A549 (cell line): ENCODE data around the gene FBLIM1. TPM values are rescaled to one million over a fixed set of nuclear protein-coding genes. Genes with fewer than 3 reads are reported as not detected.

ENCODE experiments used
- ATAC-seq, 2 experiments: fragments of 200-7000 bp in 1 of 2; fragments of >200 bp in 1 of 2; cut with Nextera tagmentation in 1 of 2; cut with Tn5 transposase in 1 of 2; 3 replicates each; pipeline versions ENCODE4 v1.8.0 to v1.9.1; 2018 to 2020; ENCODE audit warnings: mild to moderate bottlenecking in 1 of 2, moderate library complexity in 1 of 2
- CTCF ChIA-PET: fragments of 300-600 bp; sonication (Branson Sonifier 250); formaldehyde crosslinking; extraction: SDS; loops from one replicate; lab custom pipeline; 2021; ENCODE audit warnings: antibody characterized with exemption, inconsistent platforms; lab: Yijun Ruan, JAX
- POLR2A ChIA-PET: fragments of 350-600 bp; formaldehyde crosslinking; extraction: SDS; loops from one replicate; lab custom pipeline; 2021; ENCODE audit warnings: antibody characterized with exemption, inconsistent platforms; lab: Yijun Ruan, JAX
- DNase-seq, 2 experiments: peaks; one replicate each; pipeline versions ENCODE4 v3.0.0 to v3.0.0-alpha.2; 2011 to 2016; ENCODE audit warnings: low read depth in 1 of 2, low spot score in 1 of 2
- FAIRE-seq: peaks from 2 replicates; lab custom pipeline; 2011; peaks lifted over from hg19 to GRCh38; lab: Jason Lieb, UNC
- H3K27ac ChIP-seq, 2 experiments: fragments of >200 bp; sonication (Bioruptor Twin); formaldehyde crosslinking; 3 replicates each; pipeline ENCODE4 v1.5.1; 2016 to 2017
- H3K4me1 ChIP-seq: fragments of >200 bp; sonication (Bioruptor Twin); formaldehyde crosslinking; 3 replicates; pipeline ENCODE4 v1.6.1; 2016
- H3K4me2 ChIP-seq: fragments of >200 bp; sonication (Bioruptor Twin); formaldehyde crosslinking; 3 replicates; pipeline ENCODE4 v1.6.1; 2016
- H3K4me3 ChIP-seq: fragments of >200 bp; sonication (Bioruptor Twin); formaldehyde crosslinking; 3 replicates; pipeline ENCODE4 v1.5.1; 2016
- H3K9me3 ChIP-seq: fragments of >200 bp; sonication (Bioruptor Twin); formaldehyde crosslinking; 3 replicates; pipeline ENCODE4 v1.6.1; 2016
- CHD2 ChIP-seq: fragments of 150-350 bp; IDR thresholded peaks from 2 replicates; pipeline ENCODE4 v1.6.1; 2014; ENCODE audit warnings: low read length; ENCODE audit not compliant: partially characterized antibody
- CHD4 ChIP-seq: fragments of 200-600 bp; sonication (generic); IDR thresholded peaks from 2 replicates; pipeline ENCODE4 v1.6.1; 2016; ENCODE audit warnings: antibody characterized with exemption, mild to moderate bottlenecking, borderline replicate concordance
- EHF ChIP-seq: fragments of 250-450 bp; sonication (Bioruptor Pico); IDR thresholded peaks from 2 replicates; pipeline ENCODE4 v1.5.0; 2020; ENCODE audit warnings: mild to moderate bottlenecking
- EHMT2 ChIP-seq: fragments of 200-600 bp; sonication (generic); IDR thresholded peaks from 2 replicates; pipeline ENCODE4 v1.6.1; 2016; ENCODE audit warnings: antibody characterized with exemption, low read depth, mild to moderate bottlenecking, moderate library complexity
- EP300 ChIP-seq, 2 experiments: fragments of >200 bp; sonication (Bioruptor Twin); formaldehyde crosslinking; IDR thresholded peaks; 2 replicates in 1 of 2; 3 replicates in 1 of 2; pipeline ENCODE4 v1.6.1; 2016 to 2017
- ESRRA ChIP-seq: fragments of 150-350 bp; IDR thresholded peaks from 2 replicates; pipeline ENCODE4 v1.6.1; 2014; ENCODE audit warnings: mild to moderate bottlenecking, low read length, borderline replicate concordance
- GATA3 ChIP-seq: IDR thresholded peaks from 2 replicates; pipeline ENCODE4 v1.6.1; 2012; ENCODE audit warnings: borderline replicate concordance
- HEYL ChIP-seq: fragments of 250-450 bp; sonication (Bioruptor Pico); IDR thresholded peaks from 2 replicates; pipeline ENCODE4 v1.8.0; 2021; ENCODE audit warnings: mild to moderate bottlenecking, moderate library complexity
- HOXA7 ChIP-seq: fragments of 250-450 bp; sonication (Bioruptor Pico); IDR thresholded peaks from 2 replicates; pipeline ENCODE4 v1.5.0; 2020; ENCODE audit warnings: mild to moderate bottlenecking, moderate library complexity
- JUN ChIP-seq, 2 experiments: fragments of >200 bp; sonication (Bioruptor Twin); formaldehyde crosslinking; IDR thresholded peaks; 2 replicates in 1 of 2; 3 replicates in 1 of 2; pipeline ENCODE4 v1.6.1; 2016 to 2017
- JUNB ChIP-seq: fragments of >200 bp; sonication (Bioruptor Twin); formaldehyde crosslinking; IDR thresholded peaks from 2 replicates; pipeline ENCODE4 v1.6.1; 2016
- KDM1A ChIP-seq: fragments of 200-600 bp; sonication (generic); IDR thresholded peaks from 2 replicates; pipeline ENCODE4 v1.6.1; 2016; ENCODE audit warnings: low read depth, mild to moderate bottlenecking
- KDM5A ChIP-seq: fragments of 200-600 bp; sonication (generic); IDR thresholded peaks from 2 replicates; pipeline ENCODE4 v1.6.1; 2016; ENCODE audit warnings: antibody characterized with exemption, mild to moderate bottlenecking
- MAFK ChIP-seq: fragments of 450-650 bp; IDR thresholded peaks from 2 replicates; pipeline ENCODE4 v1.6.1; 2014; ENCODE audit not compliant: partially characterized antibody
- NPAS2 ChIP-seq: fragments of 250-450 bp; sonication (Bioruptor Pico); IDR thresholded peaks from 2 replicates; pipeline ENCODE4 v1.8.0; 2022; ENCODE audit warnings: mild to moderate bottlenecking, moderate library complexity, borderline replicate concordance
- NR3C1 ChIP-seq: fragments of >200 bp; sonication (Bioruptor Twin); formaldehyde crosslinking; IDR thresholded peaks from 3 replicates; pipeline ENCODE4 v1.6.1; 2017
- RARB ChIP-seq: fragments of 250-450 bp; sonication (Bioruptor Pico); IDR thresholded peaks from 2 replicates; pipeline ENCODE4 v1.8.0; 2021; ENCODE audit warnings: mild to moderate bottlenecking, moderate library complexity
- REST ChIP-seq: fragments of 200-600 bp; sonication (generic); IDR thresholded peaks from 2 replicates; pipeline ENCODE4 v1.6.1; 2016; ENCODE audit warnings: antibody characterized with exemption, mild to moderate bottlenecking, moderate library complexity
- USF2 ChIP-seq: fragments of 450-650 bp; IDR thresholded peaks from 2 replicates; pipeline ENCODE4 v1.6.1; 2014; ENCODE audit warnings: antibody characterized with exemption
- WGBS: methylation state at CpG from one replicate; pipeline ENCODE4 v1.1.6; 2017; ENCODE audit errors: missing lambda C conversion rate; 5-methylcytosine and 5-hydroxymethylcytosine counted together
- polyA plus RNA-seq, 4 experiments: library from polyadenylated mRNA; depleted of rRNA in 3 of 4; stranded (reverse); fragments of >200 nt; fragmentation: RNase III in 1 of 4; extraction: RNeasy Plus Mini Kit Qiagen cat#74134 plus additional on column Dnase treatment in 1 of 4; gene quantifications; 2 replicates in 3 of 4; 3 replicates in 1 of 4; pipeline ENCODE4 v1.2.3, GENCODE V29; 2011 to 2017
- TF ChIP-seq, protein P1 (sequence below): fragments of >200 bp; sonication (Bioruptor Twin); formaldehyde crosslinking; IDR thresholded peaks from 2 replicates; pipeline ENCODE4 v1.6.1; 2016
- TF ChIP-seq, protein P2 (sequence below): fragments of >200 bp; sonication (Bioruptor Twin); formaldehyde crosslinking; IDR thresholded peaks from 3 replicates; pipeline ENCODE4 v1.5.1; 2016
- TF ChIP-seq, protein P3 (sequence below): fragments of >200 bp; sonication (Bioruptor Twin); formaldehyde crosslinking; IDR thresholded peaks from 3 replicates; pipeline ENCODE4 v1.6.1; 2016

The FBLIM1 gene
- polyA plus RNA-seq, 2 of the 4 experiments (the other 2 are of a cell fraction) = 24.6 to 38.1 TPM

DNA sequence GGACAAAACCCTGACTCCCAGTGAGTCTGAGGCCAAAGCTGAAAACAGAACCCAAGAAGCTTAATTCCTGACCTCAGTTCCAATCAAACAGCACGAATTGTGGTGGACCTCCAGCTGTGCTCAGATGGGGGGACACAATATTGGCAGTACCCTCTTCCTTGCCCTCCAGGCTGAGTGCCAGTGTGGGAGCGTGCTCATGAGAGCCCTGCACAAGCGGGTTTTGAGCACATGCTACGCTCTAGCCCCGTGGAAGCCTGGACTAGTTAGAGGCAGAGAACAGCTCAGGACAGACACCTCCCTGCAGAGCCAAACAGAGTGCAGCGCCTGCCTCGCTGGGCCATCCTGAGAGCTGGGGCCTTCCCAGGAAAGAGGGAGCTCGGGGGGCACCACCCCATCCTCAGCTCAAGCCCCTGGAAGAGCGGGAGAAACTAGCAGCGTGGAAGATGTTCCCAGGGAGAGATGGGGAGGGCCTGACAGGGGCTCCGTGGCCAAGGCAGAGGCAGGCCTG, 25.3 kb upstream of the FBLIM1 start:
- TF ChIP-seq KDM5A (no peak), GATA3 (no peak)
- ATAC-seq = no peak
- no peak overlapping the region for H3K4me2 ChIP-seq
- H3K4me1 ChIP-seq = no peaks in the 10 kb centered on the region
- H3K9me3 ChIP-seq = no peaks in the 10 kb centered on the region
- H3K4me3 ChIP-seq = no peak overlapping the region
- ChIA-PET POLR2A (no interaction called here), CTCF (interaction anchor here (1.3 kb wide), 1 partner anchor 8 kb away, joined by 4 read pairs; no protein-coding TSS in a partner anchor)
- no peak overlapping the region for H3K27ac ChIP-seq
- 83% methylated on average over 4 of the region's 11 CpGs for WGBS
- no peak for FAIRE-seq
- no peak for DNase-seq

DNA sequence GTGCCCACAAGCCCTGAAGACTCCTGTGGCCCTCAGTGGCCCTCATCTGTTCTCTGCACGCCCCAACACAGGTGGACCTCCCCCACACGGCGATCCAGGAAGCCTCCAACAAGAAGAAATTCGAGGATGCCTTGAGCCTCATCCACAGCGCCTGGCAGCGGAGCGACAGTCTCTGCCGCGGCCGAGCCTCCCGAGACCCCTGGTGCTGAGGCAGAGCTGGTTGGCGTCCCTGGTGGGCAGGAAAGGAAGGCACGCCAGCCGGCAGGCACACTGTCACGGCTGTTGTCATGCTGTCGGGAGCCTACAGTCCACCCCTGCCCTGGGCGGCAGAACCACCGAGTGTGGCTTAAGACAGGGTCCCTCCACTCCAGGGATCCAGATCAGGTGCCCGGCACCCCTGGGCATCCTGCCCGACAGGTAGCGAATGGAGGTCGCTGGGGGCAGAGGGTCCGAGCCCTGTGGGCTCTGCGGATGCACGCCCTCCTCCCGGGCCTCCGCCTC, 24.8 kb upstream of the FBLIM1 start:
- no peak for TF ChIP-seq HOXA7
- no peak for TF ChIP-seq MAFK
- TF ChIP-seq USF2 = no peak
- no peak for TF ChIP-seq REST
- TF ChIP-seq EHMT2 = no peak
- no peak for TF ChIP-seq JUNB
- no peak for TF ChIP-seq CHD4
- TF ChIP-seq EP300 (IDR thresholded peaks at IDR 0.05) = no peak
- TF ChIP-seq NPAS2 (CRISPR knock-in tag) = no peak
- no peak for TF ChIP-seq ESRRA
- no peak for TF ChIP-seq EHF (CRISPR knock-in tag)
- TF ChIP-seq, protein P1, sequence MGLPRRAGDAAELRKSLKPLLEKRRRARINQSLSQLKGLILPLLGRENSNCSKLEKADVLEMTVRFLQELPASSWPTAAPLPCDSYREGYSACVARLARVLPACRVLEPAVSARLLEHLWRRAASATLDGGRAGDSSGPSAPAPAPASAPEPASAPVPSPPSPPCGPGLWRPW = no peak
- no peak for TF ChIP-seq HEYL
- TF ChIP-seq JUN (IDR thresholded peaks at IDR 0.05) = no peak
- TF ChIP-seq, protein P2, sequence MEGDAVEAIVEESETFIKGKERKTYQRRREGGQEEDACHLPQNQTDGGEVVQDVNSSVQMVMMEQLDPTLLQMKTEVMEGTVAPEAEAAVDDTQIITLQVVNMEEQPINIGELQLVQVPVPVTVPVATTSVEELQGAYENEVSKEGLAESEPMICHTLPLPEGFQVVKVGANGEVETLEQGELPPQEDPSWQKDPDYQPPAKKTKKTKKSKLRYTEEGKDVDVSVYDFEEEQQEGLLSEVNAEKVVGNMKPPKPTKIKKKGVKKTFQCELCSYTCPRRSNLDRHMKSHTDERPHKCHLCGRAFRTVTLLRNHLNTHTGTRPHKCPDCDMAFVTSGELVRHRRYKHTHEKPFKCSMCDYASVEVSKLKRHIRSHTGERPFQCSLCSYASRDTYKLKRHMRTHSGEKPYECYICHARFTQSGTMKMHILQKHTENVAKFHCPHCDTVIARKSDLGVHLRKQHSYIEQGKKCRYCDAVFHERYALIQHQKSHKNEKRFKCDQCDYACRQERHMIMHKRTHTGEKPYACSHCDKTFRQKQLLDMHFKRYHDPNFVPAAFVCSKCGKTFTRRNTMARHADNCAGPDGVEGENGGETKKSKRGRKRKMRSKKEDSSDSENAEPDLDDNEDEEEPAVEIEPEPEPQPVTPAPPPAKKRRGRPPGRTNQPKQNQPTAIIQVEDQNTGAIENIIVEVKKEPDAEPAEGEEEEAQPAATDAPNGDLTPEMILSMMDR = no peak
- no peak for TF ChIP-seq KDM1A
- TF ChIP-seq CHD2 = no peak
- TF ChIP-seq RARB (CRISPR knock-in tag) = no peak
- TF ChIP-seq, protein P3, sequence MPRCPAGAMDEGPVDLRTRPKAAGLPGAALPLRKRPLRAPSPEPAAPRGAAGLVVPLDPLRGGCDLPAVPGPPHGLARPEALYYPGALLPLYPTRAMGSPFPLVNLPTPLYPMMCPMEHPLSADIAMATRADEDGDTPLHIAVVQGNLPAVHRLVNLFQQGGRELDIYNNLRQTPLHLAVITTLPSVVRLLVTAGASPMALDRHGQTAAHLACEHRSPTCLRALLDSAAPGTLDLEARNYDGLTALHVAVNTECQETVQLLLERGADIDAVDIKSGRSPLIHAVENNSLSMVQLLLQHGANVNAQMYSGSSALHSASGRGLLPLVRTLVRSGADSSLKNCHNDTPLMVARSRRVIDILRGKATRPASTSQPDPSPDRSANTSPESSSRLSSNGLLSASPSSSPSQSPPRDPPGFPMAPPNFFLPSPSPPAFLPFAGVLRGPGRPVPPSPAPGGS = no peak
- no peak for TF ChIP-seq NR3C1
- ChIA-PET POLR2A (no interaction called here), CTCF (interaction anchor here (1.3 kb wide), 1 partner anchor 8 kb away, joined by 4 read pairs; no protein-coding TSS in a partner anchor)
- DNase-seq (no peak), ATAC-seq (no peak), FAIRE-seq (no peak)
- Histone ChIP-seq H3K9me3 (no peaks in the 10 kb centered on the region), H3K4me1 (no peaks in the 10 kb centered on the region), H3K27ac (no peak overlapping the region), H3K4me2 (no peak overlapping the region), H3K4me3 (no peak overlapping the region)
- 97% methylated on average over 5 of the region's 27 CpGs for WGBS
